ENCODE results near the gene CHRND.
"Not testable (repeated sequence)": the region's sequence is repeated elsewhere in the genome, so short reads cannot be mapped to it uniquely, and the experiment has no call there.

The CHRND gene

DNA sequence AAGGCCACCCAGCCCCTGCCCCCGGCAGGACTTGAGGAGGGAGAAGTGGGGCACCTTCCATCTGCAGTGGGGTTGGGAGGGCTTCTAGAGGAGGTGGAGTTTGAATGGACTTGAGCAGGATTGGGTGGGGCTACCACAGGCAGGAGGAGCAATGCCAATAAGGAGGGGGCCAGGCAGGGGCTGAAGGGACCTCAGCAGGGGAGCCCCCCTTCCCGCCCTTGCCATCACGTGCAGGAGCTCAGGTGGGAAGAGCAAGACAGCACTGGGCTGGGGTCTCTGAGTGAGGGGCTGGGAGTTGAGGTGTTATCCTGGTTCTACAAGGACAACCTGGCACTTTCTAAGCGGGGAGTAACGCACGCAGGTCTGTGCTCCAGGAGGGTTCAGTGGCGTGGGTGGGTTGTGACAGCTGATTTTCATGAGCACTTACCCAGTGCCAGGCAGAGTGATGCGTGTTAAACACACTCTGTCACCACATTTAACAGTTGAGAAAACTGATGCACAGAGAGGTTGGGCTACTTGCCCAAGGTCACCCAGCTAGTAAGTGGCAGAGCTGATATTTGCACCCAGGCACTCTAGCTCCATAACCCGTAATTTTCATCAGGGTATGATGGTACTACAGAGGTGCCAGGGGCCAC, 4.8 kb downstream of the CHRND start:
- H3K4me3 ChIP-seq (ENCODE audit: low read depth, low read length), result no peak overlapping the region
- peaks cover 7% of the 10 kb centered on the region for H3K27me3 ChIP-seq (ENCODE audit: control insufficient read depth, insufficient read depth, low read length)
- no peaks in the 10 kb centered on the region for H3K36me3 ChIP-seq (ENCODE audit: control insufficient read depth, insufficient read depth, low read length)
- no peaks in the 10 kb centered on the region for H3K4me1 ChIP-seq (ENCODE audit: control insufficient read depth, insufficient read depth, low read length)
- no peak overlapping the region for H3K27ac ChIP-seq (ENCODE audit: low read depth, low read length)
- no peak overlapping the region for H3K9ac ChIP-seq (ENCODE audit: low read depth, low read length)
- H3K9me3 ChIP-seq (ENCODE audit: control insufficient read depth, insufficient read depth, low read length), result no peaks in the 10 kb centered on the region

DNA sequence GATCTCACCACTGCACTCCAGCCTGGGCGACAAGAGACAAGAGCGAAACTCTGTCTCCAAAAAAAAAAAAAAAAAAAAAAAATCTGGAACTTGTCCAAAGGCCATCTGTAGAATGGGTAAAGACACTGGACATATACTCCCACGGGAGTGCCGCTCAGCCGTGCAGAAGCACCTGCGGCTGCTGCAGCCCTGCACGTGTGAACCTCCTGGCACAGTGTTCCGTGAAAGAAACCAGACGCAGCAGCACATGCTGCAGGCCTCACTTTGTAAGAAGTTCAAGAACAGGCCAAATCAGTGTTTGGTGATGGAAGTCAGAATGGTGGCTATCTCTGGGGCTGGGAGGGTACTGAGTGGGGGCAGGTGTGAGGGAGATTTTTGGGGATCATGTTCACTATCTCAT, 6.5 kb downstream of the CHRND start:
- Histone ChIP-seq H3K9me3 (ENCODE audit: control insufficient read depth, insufficient read depth, low read length) (no peaks in the 10 kb centered on the region), H3K9ac (ENCODE audit: low read depth, low read length) (no peak overlapping the region), H3K36me3 (ENCODE audit: control insufficient read depth, insufficient read depth, low read length) (no peaks in the 10 kb centered on the region), H3K4me3 (ENCODE audit: low read depth, low read length) (no peak overlapping the region), H3K27ac (ENCODE audit: low read depth, low read length) (no peak overlapping the region), H3K27me3 (ENCODE audit: control insufficient read depth, insufficient read depth, low read length) (peaks cover 7% of the 10 kb centered on the region; the same call in 1 of the 2 replicates), H3K4me1 (ENCODE audit: control insufficient read depth, insufficient read depth, low read length) (no peaks in the 10 kb centered on the region)

DNA sequence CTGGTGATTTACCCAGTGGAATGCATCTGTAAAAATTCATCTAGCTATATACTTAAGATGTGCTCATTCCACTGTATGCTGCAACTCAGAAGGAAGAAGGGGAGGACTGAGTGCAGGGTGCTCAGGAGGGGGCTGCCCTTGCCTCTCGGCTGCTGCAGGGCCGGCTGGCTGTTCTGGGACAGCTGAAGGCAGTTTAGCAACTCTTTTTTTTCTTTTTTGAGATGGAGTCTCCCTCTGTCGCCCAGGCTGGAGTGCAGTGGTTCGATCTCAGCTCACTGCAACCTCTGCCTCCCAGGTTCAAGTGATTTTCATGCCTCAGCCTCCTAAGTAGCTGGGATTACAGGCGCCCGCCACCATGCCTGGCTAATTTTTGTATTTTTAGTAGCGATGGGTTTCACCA, 6.9 kb downstream of the CHRND start:
- not testable (repeated sequence) for H3K9ac ChIP-seq (ENCODE audit: low read depth, low read length); H3K4me1 ChIP-seq (ENCODE audit: control insufficient read depth, insufficient read depth, low read length); H3K27me3 ChIP-seq (ENCODE audit: control insufficient read depth, insufficient read depth, low read length); H3K27ac ChIP-seq (ENCODE audit: low read depth, low read length); H3K36me3 ChIP-seq (ENCODE audit: control insufficient read depth, insufficient read depth, low read length); H3K4me3 ChIP-seq (ENCODE audit: low read depth, low read length); H3K9me3 ChIP-seq (ENCODE audit: control insufficient read depth, insufficient read depth, low read length)

DNA sequence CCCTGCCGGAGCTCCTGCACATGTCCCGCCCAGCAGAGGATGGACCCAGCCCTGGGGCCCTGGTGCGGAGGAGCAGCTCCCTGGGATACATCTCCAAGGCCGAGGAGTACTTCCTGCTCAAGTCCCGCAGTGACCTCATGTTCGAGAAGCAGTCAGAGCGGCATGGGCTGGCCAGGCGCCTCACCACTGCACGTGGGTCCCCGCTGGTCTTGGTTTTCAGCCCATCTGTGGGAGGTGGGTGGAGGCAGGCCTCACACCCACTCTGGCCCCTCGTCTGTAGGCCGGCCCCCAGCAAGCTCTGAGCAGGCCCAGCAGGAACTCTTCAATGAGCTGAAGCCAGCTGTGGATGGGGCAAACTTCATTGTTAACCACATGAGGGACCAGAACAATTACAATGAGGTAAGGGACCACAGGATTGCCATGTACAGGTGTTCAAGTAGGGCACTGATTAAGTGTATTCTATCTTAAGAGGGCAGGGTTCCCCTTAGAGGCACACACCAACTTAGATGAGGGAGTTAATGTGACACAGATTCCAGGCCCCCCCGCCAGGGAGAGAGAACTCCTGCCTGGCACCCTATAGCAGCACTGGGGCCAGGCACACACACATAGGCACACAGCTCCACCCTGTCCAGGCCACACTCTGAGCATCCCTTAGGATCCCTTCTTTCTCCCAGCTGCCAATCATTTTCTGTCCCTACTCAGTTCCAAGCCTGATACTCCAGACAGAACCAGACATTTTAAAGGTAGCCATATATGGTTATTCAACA, 8.2 kb downstream of the CHRND start:
- Histone ChIP-seq H3K27ac (ENCODE audit: low read depth, low read length) (no peak overlapping the region), H3K4me1 (ENCODE audit: control insufficient read depth, insufficient read depth, low read length) (peaks cover 7% of the 10 kb centered on the region; the same call in 1 of the 2 replicates), H3K27me3 (ENCODE audit: control insufficient read depth, insufficient read depth, low read length) (no peaks in the 10 kb centered on the region), H3K36me3 (ENCODE audit: control insufficient read depth, insufficient read depth, low read length) (no peaks in the 10 kb centered on the region), H3K9ac (ENCODE audit: low read depth, low read length) (no peak overlapping the region), H3K9me3 (ENCODE audit: control insufficient read depth, insufficient read depth, low read length) (no peaks in the 10 kb centered on the region), H3K4me3 (ENCODE audit: low read depth, low read length) (no peak overlapping the region)

DNA sequence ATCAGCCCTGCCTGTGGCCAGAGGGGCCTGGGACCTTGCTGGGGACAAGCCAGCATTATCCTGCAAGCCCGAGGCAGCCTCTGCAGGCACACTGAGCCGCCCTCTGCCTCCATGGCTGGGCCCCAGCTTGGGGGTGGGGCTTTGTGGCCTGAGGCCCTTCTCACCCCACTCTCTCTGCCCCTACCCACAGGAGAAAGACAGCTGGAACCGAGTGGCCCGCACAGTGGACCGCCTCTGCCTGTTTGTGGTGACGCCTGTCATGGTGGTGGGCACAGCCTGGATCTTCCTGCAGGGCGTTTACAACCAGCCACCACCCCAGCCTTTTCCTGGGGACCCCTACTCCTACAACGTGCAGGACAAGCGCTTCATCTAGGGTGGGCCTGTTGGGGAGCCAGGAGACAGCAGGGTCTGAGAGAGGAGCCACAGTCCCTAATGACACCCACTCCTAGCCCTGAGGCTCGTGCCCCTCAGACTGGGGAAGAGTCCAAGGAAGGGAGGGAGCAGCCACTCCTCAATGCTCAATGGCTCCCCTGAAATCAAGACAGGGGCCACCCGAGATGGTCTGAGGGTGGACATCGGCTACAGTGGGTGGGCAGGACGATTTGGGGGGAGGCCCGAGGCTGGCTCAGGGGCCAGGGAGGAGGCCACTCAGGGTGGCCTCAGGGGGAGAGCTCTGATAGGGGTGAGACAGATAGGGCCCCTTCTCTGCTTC, 9.1 kb downstream of the CHRND start:
- H3K4me3 ChIP-seq (ENCODE audit: low read depth, low read length), result no peak overlapping the region
- no peak overlapping the region for H3K9ac ChIP-seq (ENCODE audit: low read depth, low read length)
- peaks cover 9% of the 10 kb centered on the region; the same call in 1 of the 2 replicates for H3K4me1 ChIP-seq (ENCODE audit: control insufficient read depth, insufficient read depth, low read length)
- no peaks in the 10 kb centered on the region for H3K27me3 ChIP-seq (ENCODE audit: control insufficient read depth, insufficient read depth, low read length)
- no peaks in the 10 kb centered on the region for H3K9me3 ChIP-seq (ENCODE audit: control insufficient read depth, insufficient read depth, low read length)
- no peaks in the 10 kb centered on the region for H3K36me3 ChIP-seq (ENCODE audit: control insufficient read depth, insufficient read depth, low read length)
- H3K27ac ChIP-seq (ENCODE audit: low read depth, low read length), result no peak overlapping the region

DNA sequence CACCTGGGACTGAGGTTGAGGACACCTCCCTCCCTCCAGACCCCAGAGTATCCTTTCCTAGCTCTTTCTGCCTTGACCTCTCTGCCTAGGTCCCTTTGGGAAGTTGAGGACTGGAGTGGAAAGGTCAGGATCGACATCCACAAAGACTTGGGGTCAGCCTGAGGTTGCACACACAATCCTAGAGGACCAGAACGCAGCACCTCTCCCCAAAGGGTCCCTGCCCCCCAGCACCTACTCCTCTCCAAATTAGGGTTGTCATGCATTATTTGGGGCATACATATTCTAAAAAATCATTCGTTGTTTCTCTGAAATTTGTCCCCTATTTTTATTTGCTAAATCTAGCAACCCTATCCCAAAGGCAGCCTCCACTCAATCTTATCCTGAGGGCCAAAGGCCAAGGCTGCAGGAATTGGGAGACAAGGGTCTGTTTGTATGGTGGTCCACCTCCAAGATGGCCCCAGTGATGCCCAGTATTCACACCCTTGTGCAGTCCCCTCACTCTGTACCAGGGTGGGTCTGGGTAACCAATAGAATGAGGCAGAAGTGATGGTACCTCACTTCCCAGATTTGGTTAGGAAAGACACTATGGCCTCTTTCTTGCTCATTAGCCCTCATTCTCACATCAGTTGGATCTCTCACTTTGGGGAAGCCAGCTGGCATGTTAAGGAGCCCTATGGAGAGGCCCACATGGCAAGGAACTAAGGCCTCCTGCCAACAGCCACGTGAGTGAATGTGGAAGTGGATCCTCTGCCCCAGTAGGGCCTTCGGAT, 10.0 kb downstream of the CHRND start:
- H3K36me3 ChIP-seq (ENCODE audit: control insufficient read depth, insufficient read depth, low read length), result no peaks in the 10 kb centered on the region
- no peak overlapping the region for H3K9ac ChIP-seq (ENCODE audit: low read depth, low read length)
- no peaks in the 10 kb centered on the region for H3K27me3 ChIP-seq (ENCODE audit: control insufficient read depth, insufficient read depth, low read length)
- peaks cover 9% of the 10 kb centered on the region; the same call in 1 of the 2 replicates for H3K4me1 ChIP-seq (ENCODE audit: control insufficient read depth, insufficient read depth, low read length)
- H3K4me3 ChIP-seq (ENCODE audit: low read depth, low read length), result no peak overlapping the region
- H3K27ac ChIP-seq (ENCODE audit: low read depth, low read length), result no peak overlapping the region
- no peaks in the 10 kb centered on the region for H3K9me3 ChIP-seq (ENCODE audit: control insufficient read depth, insufficient read depth, low read length)

DNA sequence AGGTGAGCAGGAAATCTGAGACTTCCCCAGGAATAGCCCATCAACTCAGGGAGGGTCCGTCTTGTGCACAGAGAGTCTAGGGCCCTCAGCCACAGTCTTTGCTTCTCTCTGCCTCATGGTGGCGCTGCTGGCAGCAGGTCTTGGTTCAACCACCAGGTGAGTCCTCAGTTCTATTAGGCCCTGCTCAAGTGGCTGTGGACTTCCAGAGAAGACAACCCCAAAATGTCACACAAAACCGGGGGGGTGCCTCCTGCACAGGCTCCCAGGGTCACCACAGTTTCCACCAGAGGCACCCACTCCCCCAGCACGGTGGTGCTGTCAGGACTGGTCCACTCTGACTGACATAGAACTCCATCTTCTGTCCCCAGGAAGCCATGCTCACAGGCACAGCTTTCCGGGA, 11.1 kb downstream of the CHRND start:
- peaks cover 9% of the 10 kb centered on the region; the same call in 1 of the 2 replicates for H3K4me1 ChIP-seq (ENCODE audit: control insufficient read depth, insufficient read depth, low read length)
- H3K9me3 ChIP-seq (ENCODE audit: control insufficient read depth, insufficient read depth, low read length), result no peaks in the 10 kb centered on the region
- no peak overlapping the region for H3K9ac ChIP-seq (ENCODE audit: low read depth, low read length)
- H3K27ac ChIP-seq (ENCODE audit: low read depth, low read length), result no peak overlapping the region
- H3K4me3 ChIP-seq (ENCODE audit: low read depth, low read length), result no peak overlapping the region
- H3K27me3 ChIP-seq (ENCODE audit: control insufficient read depth, insufficient read depth, low read length), result no peaks in the 10 kb centered on the region
- H3K36me3 ChIP-seq (ENCODE audit: control insufficient read depth, insufficient read depth, low read length), result no peaks in the 10 kb centered on the region

DNA sequence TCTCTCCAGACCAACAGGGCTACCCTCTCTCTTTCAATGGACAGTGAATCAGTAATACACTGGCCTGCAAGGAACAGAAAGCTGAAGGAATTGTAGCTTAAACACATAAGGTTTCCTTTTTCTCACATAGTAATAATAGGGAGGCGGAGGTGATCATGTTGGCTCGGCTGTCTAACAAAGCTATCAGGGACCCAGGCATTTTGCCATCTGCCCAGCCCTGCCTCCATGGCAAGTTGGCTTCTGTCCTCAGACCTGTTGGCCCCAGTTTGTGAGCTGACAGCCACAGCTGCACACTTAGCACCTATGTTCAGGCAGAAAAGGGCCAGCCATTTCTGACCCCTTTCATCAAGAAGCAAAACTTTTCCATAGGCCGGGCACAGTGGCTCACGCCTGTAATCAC, 11.5 kb downstream of the CHRND start:
- Histone ChIP-seq H3K36me3 (ENCODE audit: control insufficient read depth, insufficient read depth, low read length) (no peaks in the 10 kb centered on the region), H3K27me3 (ENCODE audit: control insufficient read depth, insufficient read depth, low read length) (no peaks in the 10 kb centered on the region), H3K27ac (ENCODE audit: low read depth, low read length) (no peak overlapping the region), H3K9ac (ENCODE audit: low read depth, low read length) (no peak overlapping the region), H3K4me3 (ENCODE audit: low read depth, low read length) (no peak overlapping the region), H3K9me3 (ENCODE audit: control insufficient read depth, insufficient read depth, low read length) (no peaks in the 10 kb centered on the region), H3K4me1 (ENCODE audit: control insufficient read depth, insufficient read depth, low read length) (peaks cover 9% of the 10 kb centered on the region; the same call in 1 of the 2 replicates)

DNA sequence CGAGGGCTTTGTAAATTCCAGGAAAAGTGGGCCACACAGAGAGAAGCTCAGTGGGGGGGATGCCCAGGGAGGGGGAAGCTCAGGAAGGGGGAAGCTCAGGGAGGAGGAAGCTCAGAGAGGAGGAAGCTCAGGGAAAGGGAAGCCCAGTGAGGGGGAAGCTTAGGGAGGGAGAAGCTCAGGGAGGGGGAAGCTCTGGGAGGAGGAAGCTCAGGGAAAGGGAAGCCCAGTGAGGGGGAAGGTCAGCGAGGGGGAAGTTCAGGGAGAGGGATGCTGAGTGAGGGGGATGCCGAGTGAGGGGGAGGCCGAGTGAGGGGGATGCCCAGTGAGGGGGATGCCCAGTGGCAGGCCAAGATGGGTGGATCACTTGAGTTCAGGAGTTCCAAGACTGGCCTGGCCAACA, 12.7 kb downstream of the CHRND start:
- Histone ChIP-seq H3K4me3 (ENCODE audit: low read depth, low read length) (no peak overlapping the region), H3K9me3 (ENCODE audit: control insufficient read depth, insufficient read depth, low read length) (no peaks in the 10 kb centered on the region), H3K27me3 (ENCODE audit: control insufficient read depth, insufficient read depth, low read length) (no peaks in the 10 kb centered on the region), H3K36me3 (ENCODE audit: control insufficient read depth, insufficient read depth, low read length) (no peaks in the 10 kb centered on the region), H3K27ac (ENCODE audit: low read depth, low read length) (no peak overlapping the region), H3K9ac (ENCODE audit: low read depth, low read length) (no peak overlapping the region), H3K4me1 (ENCODE audit: control insufficient read depth, insufficient read depth, low read length) (peaks cover 9% of the 10 kb centered on the region; the same call in 1 of the 2 replicates)

DNA sequence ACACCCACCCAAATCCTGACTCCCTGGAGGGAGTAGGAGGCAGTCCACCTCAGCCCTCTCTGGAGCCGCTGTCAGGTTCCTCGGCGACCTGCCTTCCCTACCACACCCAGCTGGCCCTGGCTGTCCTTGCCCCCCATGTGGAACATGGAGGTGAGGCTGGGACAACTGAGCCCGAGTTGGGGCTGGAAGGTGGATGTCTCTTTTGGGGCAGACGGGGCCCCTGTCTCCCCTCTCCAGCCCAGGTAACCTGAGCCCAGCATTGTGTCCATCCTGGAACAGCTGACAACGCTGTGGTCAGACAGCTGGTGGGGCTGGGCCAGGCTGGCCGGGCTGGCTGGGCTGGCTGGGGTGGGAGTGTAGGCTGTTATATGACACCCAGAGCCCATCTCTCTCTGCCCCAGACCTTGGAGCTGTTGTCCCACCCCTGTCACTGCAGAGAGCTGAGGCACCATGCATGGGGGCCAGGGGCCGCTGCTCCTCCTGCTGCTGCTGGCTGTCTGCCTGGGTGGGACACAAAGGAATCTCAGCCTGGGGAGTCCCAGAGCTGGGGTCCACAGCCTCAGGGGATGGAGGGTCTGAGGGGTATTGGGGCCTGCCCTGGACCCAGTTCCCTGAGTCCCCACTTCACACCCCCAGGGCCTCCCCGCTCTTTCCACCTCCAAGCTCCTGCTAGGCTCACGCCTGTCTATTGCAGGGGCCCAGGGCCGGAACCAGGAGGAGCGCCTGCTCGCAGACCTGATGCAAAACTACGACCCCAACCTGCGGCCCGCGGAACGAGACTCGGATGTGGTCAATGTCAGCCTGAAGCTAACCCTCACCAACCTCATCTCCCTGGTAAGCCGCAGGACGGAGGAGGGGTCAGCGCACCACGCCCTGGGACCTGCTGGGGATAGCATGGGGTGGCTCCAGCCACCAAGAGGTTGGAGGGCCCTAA, 13.6 kb downstream of the CHRND start, which contains the start of gene CHRNG:
Gene CHRNG, plus strand, starts transcription at position 395 of the 934 bp plus-strand sequence. Its CDS starts 56 bp downstream, at position 451.
- H3K36me3 ChIP-seq (ENCODE audit: control insufficient read depth, insufficient read depth, low read length), result no peaks in the 10 kb centered on the region
- H3K9ac ChIP-seq (ENCODE audit: low read depth, low read length), result no peak within 1 kb of the TSS
- H3K27ac ChIP-seq (ENCODE audit: low read depth, low read length), result no peak within 1 kb of the TSS
- H3K9me3 ChIP-seq (ENCODE audit: control insufficient read depth, insufficient read depth, low read length), result no peaks in the 10 kb centered on the region
- peaks cover 9% of the 10 kb centered on the region; the same call in 1 of the 2 replicates for H3K4me1 ChIP-seq (ENCODE audit: control insufficient read depth, insufficient read depth, low read length)
- H3K4me3 ChIP-seq (ENCODE audit: low read depth, low read length), result no peak within 1 kb of the TSS
- no peaks in the 10 kb centered on the region for H3K27me3 ChIP-seq (ENCODE audit: control insufficient read depth, insufficient read depth, low read length)

Data from HUES48 (cell line).